ENCODE measurements around the gene ZHX3. TPM values are rescaled to one million over a fixed set of nuclear protein-coding genes. Genes with fewer than 3 reads are reported as not detected.

Gene ZHX3, protein sequence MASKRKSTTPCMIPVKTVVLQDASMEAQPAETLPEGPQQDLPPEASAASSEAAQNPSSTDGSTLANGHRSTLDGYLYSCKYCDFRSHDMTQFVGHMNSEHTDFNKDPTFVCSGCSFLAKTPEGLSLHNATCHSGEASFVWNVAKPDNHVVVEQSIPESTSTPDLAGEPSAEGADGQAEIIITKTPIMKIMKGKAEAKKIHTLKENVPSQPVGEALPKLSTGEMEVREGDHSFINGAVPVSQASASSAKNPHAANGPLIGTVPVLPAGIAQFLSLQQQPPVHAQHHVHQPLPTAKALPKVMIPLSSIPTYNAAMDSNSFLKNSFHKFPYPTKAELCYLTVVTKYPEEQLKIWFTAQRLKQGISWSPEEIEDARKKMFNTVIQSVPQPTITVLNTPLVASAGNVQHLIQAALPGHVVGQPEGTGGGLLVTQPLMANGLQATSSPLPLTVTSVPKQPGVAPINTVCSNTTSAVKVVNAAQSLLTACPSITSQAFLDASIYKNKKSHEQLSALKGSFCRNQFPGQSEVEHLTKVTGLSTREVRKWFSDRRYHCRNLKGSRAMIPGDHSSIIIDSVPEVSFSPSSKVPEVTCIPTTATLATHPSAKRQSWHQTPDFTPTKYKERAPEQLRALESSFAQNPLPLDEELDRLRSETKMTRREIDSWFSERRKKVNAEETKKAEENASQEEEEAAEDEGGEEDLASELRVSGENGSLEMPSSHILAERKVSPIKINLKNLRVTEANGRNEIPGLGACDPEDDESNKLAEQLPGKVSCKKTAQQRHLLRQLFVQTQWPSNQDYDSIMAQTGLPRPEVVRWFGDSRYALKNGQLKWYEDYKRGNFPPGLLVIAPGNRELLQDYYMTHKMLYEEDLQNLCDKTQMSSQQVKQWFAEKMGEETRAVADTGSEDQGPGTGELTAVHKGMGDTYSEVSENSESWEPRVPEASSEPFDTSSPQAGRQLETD
- total RNA-seq (2012; rRNA removed): 28.0 and 28.3 TPM in 2 replicates
- 22.0 and 25.0 TPM in 2 replicates for polyA plus RNA-seq (2012; rRNA removed)
- polyA plus RNA-seq (2012; cell fraction: cytosol; rRNA removed): 11.2 and 16.4 TPM in 2 replicates
- 13.8 and 21.1 TPM in 2 replicates for polyA plus RNA-seq (2012; cell fraction: nucleus; rRNA removed; ENCODE audit: low replicate concordance)
- percentile 93 among the genes with signal in this experiment for Bru-seq, nascent RNA
- BruChase-seq, experiment 1, labeled RNA remaining after a 6-hour chase: percentile 90 among the genes with signal in this experiment
- BruChase-seq, experiment 2, labeled RNA remaining after a 2-hour chase: percentile 87 among the genes with signal in this experiment
- long read RNA-seq, full-length matches to known transcripts: 2 of 34 reads
- long read RNA-seq, partial matches to known transcripts: 12 of 34 reads
- long read RNA-seq, other reads (novel, unspliced or antisense): 20 of 34 reads

- Histone ChIP-seq H3K18ac (ENCODE audit: low read depth, low read length) (peak within 1 kb of the TSS; percentile 97), H2AK5ac (ENCODE audit: low read depth, low read length) (peak within 1 kb of the TSS; percentile 99), H4K5ac (ENCODE audit: low read depth, low read length) (peak within 1 kb of the TSS; percentile 94), H3K36me3 (ENCODE audit: control insufficient read depth, insufficient read depth, low read length) (no peaks in the 10 kb centered on the region), H3K27me3 (ENCODE audit: control insufficient read depth, insufficient read depth, low read length) (no peaks in the 10 kb centered on the region), H2BK20ac (ENCODE audit: low read depth, low read length) (peak within 1 kb of the TSS; percentile 92), H2AK9ac (replicated peaks; ENCODE audit: low read depth, low read length, poor library complexity) (peak within 1 kb of the TSS; percentile 100), H2BK15ac (ENCODE audit: low read depth, low read length) (peak within 1 kb of the TSS; percentile 99; the same call in 2 of the 3 replicates), H3K9ac (ENCODE audit: low read depth, low read length) (peak within 1 kb of the TSS; percentile 94), H4K8ac (ENCODE audit: low read depth in 2 of 2, low read length in 2 of 2) (peak within 1 kb of the TSS; percentile 87 to 99), H2AFZ (replicated peaks; ENCODE audit: low read length, poor library complexity) (peak within 1 kb of the TSS; percentile 89), H3K79me1 (ENCODE audit: low read depth in 1 of 2, low read length in 2 of 2) (peaks cover 5 to 28% of the 10 kb centered on the region in 2 experiments; a peak in 3 of 4 replicates), H3K23ac (ENCODE audit: low read depth, low read length) (peak within 1 kb of the TSS; percentile 99), H3K4me3 (ENCODE audit: insufficient read depth, low read depth, low read length) (peak within 1 kb of the TSS; percentile 55), H3K4ac (ENCODE audit: low read depth, low read length) (peak within 1 kb of the TSS; percentile 99), H4K20me1 (ENCODE audit: insufficient read depth, low read length) (peaks cover 18% of the 10 kb centered on the region), H3K9me3 (ENCODE audit: control insufficient read depth, insufficient read depth, low read length) (no peaks in the 10 kb centered on the region), H3K4me2 (ENCODE audit: low read depth, low read length) (peak within 1 kb of the TSS; percentile 98), H2BK5ac (ENCODE audit: low read depth, low read length, poor library complexity, severe bottlenecking) (peak within 1 kb of the TSS; percentile 99), H3K27ac (ENCODE audit: insufficient read depth, low read length) (peak within 1 kb of the TSS; percentile 97), H3K4me1 (ENCODE audit: control insufficient read depth, insufficient read depth, low read length) (peaks cover 4% of the 10 kb centered on the region), H3K56ac (ENCODE audit: extremely low read depth, insufficient read depth, low read length) (peak within 1 kb of the TSS; percentile 99), H2BK120ac (ENCODE audit: low read depth, low read length) (peak within 1 kb of the TSS; percentile 99), H3K9me1 (ENCODE audit: insufficient read depth, low read length) (peaks cover 7% of the 10 kb centered on the region; the same call in 1 of the 2 replicates), H3K14ac (replicated peaks; ENCODE audit: low read depth, low read length) (peak within 1 kb of the TSS; percentile 99), H4K91ac (ENCODE audit: insufficient read depth, low read depth, low read length) (peak within 1 kb of the TSS; percentile 99)
- BruUV-seq (replicated peaks): no TSS peak
- 4% methylated on average over 17 of the region's 64 CpGs; no CpG with 5 or more reads in 1 of the 2 experiments for WGBS, 2 experiments (ENCODE audit: extremely low coverage in 2 of 2, insufficient read length in 1 of 2)
- intact Hi-C loops (cut with micrococcal nuclease): loop anchor here (1.0 to 5.0 kb wide), 4 partner anchors 12 to 140 kb away; no protein-coding TSS in a partner anchor
- ATAC-seq (ENCODE audit: low read depth) (peak; percentile 94), DNase-seq (peak; percentile 94)
- ChIA-PET CTCF (no interaction called here), POLR2A (ENCODE audit: unreplicated experiment) (interaction anchor here (0.6 to 0.7 kb wide), 2 partner anchors 12 to 124 kb away, joined by 3 to 6 read pairs; no protein-coding TSS in a partner anchor)
- in situ Hi-C loops (cut with MboI; ENCODE audit: low sequenced_read_pairs): no loop called here
- dilution Hi-C loops (cut with HindIII; ENCODE audit: low sequenced_read_pairs, unreplicated experiment): no loop called here
- TF ChIP-seq MAZ (IDR thresholded peaks at IDR 0.05; ENCODE audit: borderline replicate concordance, low read depth, low read length): peak; percentile 98
- peak; percentile 31; the same call in 1 of the 2 replicates for TF ChIP-seq MXI1 (IDR thresholded peaks at IDR 0.05; ENCODE audit: borderline replicate concordance, low read depth, low read length)
- TF ChIP-seq RFX5 (IDR thresholded peaks at IDR 0.05; ENCODE audit: low read depth, low read length): no peak
- TF ChIP-seq ELK1 (IDR thresholded peaks at IDR 0.05; ENCODE audit: borderline replicate concordance, low read depth, low read length): no peak
- TF ChIP-seq CHD1 (IDR thresholded peaks at IDR 0.05; ENCODE audit: low read depth, low read length): no peak
- no peak for TF ChIP-seq BHLHE40 (IDR thresholded peaks at IDR 0.05; ENCODE audit: low read depth, low read length)
- peak; percentile 4; the same call in 1 of the 2 replicates for TF ChIP-seq USF2 (IDR thresholded peaks at IDR 0.05; ENCODE audit: low read depth, low read length)
- no peak for TF ChIP-seq CEBPB (IDR thresholded peaks at IDR 0.05; ENCODE audit: low read depth, low read length)
Measured at GRCh38 chr20:41317546-41318270, at the start of gene ZHX3. Gene ZHX3 (minus strand): TSS chr20:41317731. CDS start chr20:41204916, 112,815 bp downstream.
